K562 (cell line): ENCODE results near the gene CIB2. TPM values are rescaled to one million over a fixed set of nuclear protein-coding genes. Genes with fewer than 3 reads are reported as not detected.

Experiments used
- ATAC-seq: fragments of 200-7000 bp; cut with Tn5 transposase; 3 replicates; pipeline ENCODE4 v1.9.1; 2020; ENCODE audit warnings: moderate library complexity
- BruUV-seq: library from RNA; stranded (reverse); fragments of 400-500 nt; replicated peaks from 2 replicates; lab custom pipeline; 2021; lab: Mats Ljungman, UMichigan
- CTCF ChIA-PET: fragments of 300-600 bp; formaldehyde crosslinking; extraction: SDS; loops from one replicate; lab custom pipeline; 2021; ENCODE audit warnings: low intra/inter-chr PET ratio; lab: Yijun Ruan, JAX
- POLR2A ChIA-PET: fragments of 300-600, 350-650 bp; sonication (Branson Sonifier 250); formaldehyde crosslinking; extraction: SDS; loops from one replicate; lab custom pipeline; 2021; ENCODE audit warnings: antibody characterized with exemption, inconsistent platforms; lab: Yijun Ruan, JAX
- DNase-seq, 4 experiments: peaks; one replicate each; pipeline versions ENCODE4 v3.0.0 to v3.0.0-alpha.2; 2011 to 2018; ENCODE audit warnings: low spot score in 3 of 4, mixed read lengths in 3 of 4; ENCODE audit errors: extremely low read depth in 1 of 4
- FAIRE-seq: peaks from 2 replicates; lab custom pipeline; 2011; peaks lifted over from hg19 to GRCh38; lab: Jason Lieb, UNC
- H2AFZ ChIP-seq: 2 replicates; pipeline ENCODE4 v1.6.0; 2011; ENCODE audit warnings: low read depth, low read length, control low read depth, inconsistent platforms
- H3K27ac ChIP-seq: fragments of 200-600 bp; 3 replicates; pipeline ENCODE4 v1.8.0; 2011; ENCODE audit warnings: low read depth, mild to moderate bottlenecking, control low read depth, inconsistent platforms, low read length, moderate library complexity, mixed read lengths; ENCODE audit errors: extremely low read depth
- H3K27me3 ChIP-seq, 2 experiments: fragments of 300-600 bp in 1 of 2; 2 replicates in 1 of 2; 3 replicates in 1 of 2; pipeline versions ENCODE4 v1.6.0 to v1.8.0; 2011; ENCODE audit warnings: inconsistent platforms in 2 of 2, low read length in 2 of 2, mild to moderate bottlenecking in 1 of 2, mixed read lengths in 1 of 2, moderate library complexity in 1 of 2; ENCODE audit not compliant: control insufficient read depth in 2 of 2, insufficient read depth in 2 of 2
- H3K36me3 ChIP-seq: fragments of 300-600 bp; 3 replicates; pipeline ENCODE4 v1.8.0; 2011; ENCODE audit warnings: mild to moderate bottlenecking, low read length, inconsistent platforms; ENCODE audit not compliant: control insufficient read depth, insufficient read depth
- H3K4me1 ChIP-seq, 2 experiments: fragments of 200-600 bp in 1 of 2; replicated peaks in 1 of 2; 2 replicates in 1 of 2; 3 replicates in 1 of 2; pipeline versions ENCODE4 v1.5.1 to v1.8.0; 2011; ENCODE audit warnings: inconsistent platforms in 2 of 2, low read length in 2 of 2, mild to moderate bottlenecking in 1 of 2, mixed read lengths in 1 of 2, moderate library complexity in 1 of 2; ENCODE audit not compliant: control insufficient read depth in 2 of 2, insufficient read depth in 2 of 2
- H3K4me2 ChIP-seq: 2 replicates; pipeline ENCODE4 v1.6.1; 2011; ENCODE audit warnings: low read length, control low read depth, inconsistent platforms, mixed read lengths; ENCODE audit not compliant: insufficient read depth
- H3K4me3 ChIP-seq: fragments of 200-600 bp; sonication (generic), shearing (Covaris generic); 2 replicates; pipeline ENCODE4 v1.5.1; 2016; ENCODE audit warnings: control low read depth, inconsistent platforms
- H3K79me2 ChIP-seq: fragments of 200-600 bp; 3 replicates; pipeline ENCODE4 v1.8.0; 2011; ENCODE audit warnings: low read length, inconsistent platforms; ENCODE audit not compliant: control insufficient read depth, insufficient read depth
- H3K9ac ChIP-seq, 2 experiments: 2 replicates each; pipeline versions ENCODE4 v1.6.0 to v1.6.1; 2011; ENCODE audit warnings: low read depth in 2 of 2, low read length in 2 of 2, control low read depth in 1 of 2, inconsistent platforms in 1 of 2, mild to moderate bottlenecking in 1 of 2, mixed read lengths in 1 of 2; ENCODE audit not compliant: insufficient read depth in 1 of 2
- H3K9me1 ChIP-seq: one replicate; pipeline ENCODE4 v1.6.0; 2011; ENCODE audit warnings: inconsistent platforms, mild to moderate bottlenecking, low read length, moderate library complexity; ENCODE audit not compliant: control insufficient read depth, insufficient read depth
- H3K9me3 ChIP-seq: replicated peaks from 2 replicates; pipeline ENCODE4 v1.5.1; 2011; ENCODE audit warnings: low read depth, low read length, inconsistent platforms; ENCODE audit not compliant: control insufficient read depth, insufficient read depth
- H4K20me1 ChIP-seq: replicated peaks from 2 replicates; pipeline ENCODE4 v1.6.1; 2011; ENCODE audit warnings: low read length, inconsistent platforms, mixed read lengths; ENCODE audit not compliant: control insufficient read depth, insufficient read depth
- EHMT2 ChIP-seq: fragments of 450-650 bp; IDR thresholded peaks from 2 replicates; pipeline ENCODE4 v1.6.1; 2018; ENCODE audit warnings: antibody characterized with exemption
- ELF2 ChIP-seq: fragments of 250-450 bp; sonication (Bioruptor Pico); IDR thresholded peaks from 2 replicates; pipeline ENCODE4 v1.5.0; 2021; ENCODE audit warnings: mild to moderate bottlenecking
- FOS ChIP-seq: IDR thresholded peaks from 3 replicates; pipeline ENCODE4 v1.6.1; 2011; ENCODE audit not compliant: insufficient read length; ENCODE audit errors: extremely low read depth
- KHSRP ChIP-seq: fragments of 450-650 bp; IDR thresholded peaks from 2 replicates; pipeline ENCODE4 v1.6.1; 2017
- PRMT5 ChIP-seq: sonication (generic); formaldehyde crosslinking; IDR thresholded peaks from 2 replicates; pipeline ENCODE4 v1.5.0; 2020; ENCODE audit warnings: missing genetic modification reagents
- SUPT5H ChIP-seq: fragments of 450-650 bp; IDR thresholded peaks from 2 replicates; pipeline ENCODE4 v1.6.1; 2016
- TFAM ChIP-seq: fragments of 250-450 bp; sonication (Bioruptor Pico); conservative IDR thresholded peaks from 2 replicates; pipeline ENCODE4 v1.5.0; 2021; ENCODE audit warnings: mild to moderate bottlenecking, moderate library complexity
- ZNF146 ChIP-seq: IDR thresholded peaks from one replicate; pipeline ENCODE4 v1.6.1; 2018; ENCODE audit warnings: missing compliant biosample characterization; ENCODE audit not compliant: unreplicated experiment
- ZNF24 ChIP-seq: fragments of 450-650 bp; IDR thresholded peaks from 2 replicates; pipeline ENCODE4 v1.6.1; 2016
- WGBS: fragments of 100-300 bp; shearing (Covaris generic); methylation state at CpG from one replicate; pipeline ENCODE4 v1.1.6; 2016; ENCODE audit warnings: low coverage, mixed read lengths; ENCODE audit not compliant: insufficient coverage; ENCODE audit errors: missing lambda C conversion rate; 5-methylcytosine and 5-hydroxymethylcytosine counted together
- in situ Hi-C: fragments of 300-500 bp; cut with MboI; formaldehyde crosslinking; loops from 4 replicates; pipeline ENCODE4 v1.15.0; 2018; ENCODE audit warnings: inconsistent platforms, mixed read lengths
- intact Hi-C: fragments of 100-400 bp; cut with micrococcal nuclease; formaldehyde crosslinking; loops from 2 replicates; pipeline ENCODE4 v1.14.2; 2022
- polyA plus RNA-seq, 8 experiments: library from polyadenylated mRNA; depleted of rRNA in 4 of 8; stranded (reverse) in 5 of 8; unstranded in 3 of 8; fragments of >200 nt; fragmentation: Nextera tagmentation in 2 of 8; fragmentation: Illumina TruSeq in 1 of 8; extraction: Ambion mirVana in 2 of 8; extraction: Trizol in 1 of 8; gene quantifications; 2 replicates each; pipeline versions ENCODE4 v1.2.1 to v1.2.3, GENCODE V29; 2011 to 2014; ENCODE audit warnings: inconsistent platforms in 1 of 8, missing spikeins in 1 of 8
- total RNA-seq, 7 experiments: library from RNA; depleted of rRNA in 6 of 7; stranded (reverse); fragments of >200 nt in 6 of 7; fragmentation: Illumina TruSeq in 2 of 7; extraction: Trizol in 2 of 7; gene quantifications; 2 replicates each; pipeline versions ENCODE4 v1.2.1 to v1.2.3, GENCODE V29; 2011 to 2021; ENCODE audit warnings: low replicate concordance in 1 of 7

CIB2 gene
- total and polyA plus RNA-seq, 9 of the 15 experiments (the other 6 are each of a cell fraction or from before 2014, with no cell fraction given): 1.5 to 37.4 (median 19.4) TPM

GRCh38 chr15:78092261-78093041 lies 38.8 kb downstream of the CIB2 start, which contains the start of gene SH2D7:
Gene SH2D7, plus strand, starts transcription at chr15:78092561. Its CDS starts 24 bp downstream, at chr15:78092585.
- ATAC-seq (no peak), FAIRE-seq (no peak), DNase-seq (no peak)
- Histone ChIP-seq H3K27ac (no peak within 1 kb of the TSS), H3K27me3 (peaks cover 8 to 38% of the 10 kb centered on the region in 2 experiments), H3K9me1 (no peaks in the 10 kb centered on the region), H3K9me3 (no peaks in the 10 kb centered on the region), H4K20me1 (0 out of 2 replicates have a peak, but pooled peaks cover 7% of the 10 kb centered on the region), H3K4me3 (no peak within 1 kb of the TSS), H3K79me2 (no peaks in the 10 kb centered on the region), H3K4me1 (peaks cover 0 to 2% of the 10 kb centered on the region in 2 experiments; a peak in 1 of 5 replicates), H3K36me3 (no peaks in the 10 kb centered on the region), H3K4me2 (no peak within 1 kb of the TSS), H3K9ac (peak within 1 kb of the TSS in 1 of 2 experiments; percentile 61; a peak in 2 of 4 replicates), H2AFZ (no peak within 1 kb of the TSS)
- POLR2A ChIA-PET: interaction anchor here (0.5 to 0.7 kb wide), 2 partner anchors 21 to 383 kb away, joined by 3 read pairs; no protein-coding TSS in a partner anchor
- TF ChIP-seq ZNF24 (no peak), EHMT2 (no peak), ZNF146 (CRISPR knock-in tag) (no peak), PRMT5 (no peak), FOS (no peak), SUPT5H (no peak), TFAM (CRISPR knock-in tag) (no peak), KHSRP (no peak), ELF2 (CRISPR knock-in tag) (no peak)
- in situ Hi-C loops (no loop called here), intact Hi-C loops (no loop called here)
- WGBS: 3% methylated on average over 11 of the region's 11 CpGs
- CTCF ChIA-PET: no interaction called here
- no TSS peak for BruUV-seq
